MM.1S (cell line): Measurements from ENCODE around the gene UGT3A1.

Experiments used
- DNase-seq: peaks from one replicate; pipeline ENCODE4 v3.0.0-alpha.2; 2015
- H2AFZ ChIP-seq: fragments of 300-600 bp; sonication (generic); 2 replicates; pipeline ENCODE4 v1.6.0; 2016; ENCODE audit warnings: antibody characterized with exemption, low read length
- H3F3A ChIP-seq: fragments of 300-600 bp; sonication (generic); 2 replicates; pipeline ENCODE4 v1.6.1; 2016; ENCODE audit warnings: mild to moderate bottlenecking, antibody characterized with exemption, low read length, moderate library complexity, mixed read lengths; ENCODE audit not compliant: insufficient read depth
- H3K27ac ChIP-seq: fragments of 300-600 bp; sonication (generic); 2 replicates; pipeline ENCODE4 v1.5.1; 2016; ENCODE audit warnings: mild to moderate bottlenecking, low read length
- H3K27me3 ChIP-seq: fragments of 300-600 bp; sonication (generic); replicated peaks from 2 replicates; pipeline ENCODE4 v1.6.0; 2016; ENCODE audit warnings: low read length; ENCODE audit not compliant: insufficient read depth
- H3K36me3 ChIP-seq: fragments of 300-600 bp; sonication (generic); replicated peaks from 2 replicates; pipeline ENCODE4 v1.6.1; 2016; ENCODE audit warnings: mild to moderate bottlenecking, low read length, mixed read lengths; ENCODE audit not compliant: insufficient read depth
- H3K4me1 ChIP-seq: fragments of 300-600 bp; sonication (generic); 2 replicates; pipeline ENCODE4 v1.6.1; 2016; ENCODE audit warnings: low read length, mixed read lengths
- H3K4me2 ChIP-seq: fragments of 300-600 bp; sonication (generic); 2 replicates; pipeline ENCODE4 v1.6.0; 2016; ENCODE audit warnings: low read depth, low read length
- H3K4me3 ChIP-seq: fragments of 300-600 bp; sonication (generic); 2 replicates; pipeline ENCODE4 v1.5.1; 2016; ENCODE audit warnings: low read length, mixed read lengths
- H3K79me2 ChIP-seq: fragments of 300-600 bp; sonication (generic); 2 replicates; pipeline ENCODE4 v1.6.1; 2016; ENCODE audit warnings: mixed run types, low read length, mixed read lengths
- H3K9ac ChIP-seq: fragments of 300-600 bp; sonication (generic); 2 replicates; pipeline ENCODE4 v1.6.1; 2016; ENCODE audit warnings: low read length, mixed read lengths
- H3K9me2 ChIP-seq: fragments of 300-600 bp; sonication (generic); replicated peaks from 2 replicates; pipeline ENCODE4 v1.6.1; 2016; ENCODE audit warnings: mild to moderate bottlenecking, low read length, mixed read lengths; ENCODE audit not compliant: insufficient read depth
- H3K9me3 ChIP-seq: fragments of 300-600 bp; sonication (generic); replicated peaks from 2 replicates; pipeline ENCODE4 v1.6.1; 2016; ENCODE audit warnings: mild to moderate bottlenecking, low read length, mixed read lengths; ENCODE audit not compliant: insufficient read depth
- H4K20me1 ChIP-seq: fragments of 300-600 bp; sonication (generic); 2 replicates; pipeline ENCODE4 v1.6.1; 2016; ENCODE audit warnings: mild to moderate bottlenecking, low read length, moderate library complexity, mixed read lengths; ENCODE audit not compliant: insufficient read depth
- CTCF ChIP-seq: fragments of 300-600 bp; sonication (generic); IDR thresholded peaks from 2 replicates; pipeline ENCODE4 v1.5.1; 2016; ENCODE audit warnings: antibody characterized with exemption, low read length, mixed read lengths
- EZH2 ChIP-seq: fragments of 300-600 bp; sonication (generic); optimal IDR thresholded peaks from 2 replicates; pipeline ENCODE3; 2017; ENCODE audit warnings: low read depth, mild to moderate bottlenecking, antibody characterized with exemption, low read length, mixed read lengths
- EZH2phosphoT487 ChIP-seq: fragments of 300-600 bp; sonication (generic); IDR thresholded peaks from 2 replicates; pipeline ENCODE4 v1.6.1; 2018; ENCODE audit warnings: antibody characterized with exemption, low read length

The UGT3A1 gene

DNA sequence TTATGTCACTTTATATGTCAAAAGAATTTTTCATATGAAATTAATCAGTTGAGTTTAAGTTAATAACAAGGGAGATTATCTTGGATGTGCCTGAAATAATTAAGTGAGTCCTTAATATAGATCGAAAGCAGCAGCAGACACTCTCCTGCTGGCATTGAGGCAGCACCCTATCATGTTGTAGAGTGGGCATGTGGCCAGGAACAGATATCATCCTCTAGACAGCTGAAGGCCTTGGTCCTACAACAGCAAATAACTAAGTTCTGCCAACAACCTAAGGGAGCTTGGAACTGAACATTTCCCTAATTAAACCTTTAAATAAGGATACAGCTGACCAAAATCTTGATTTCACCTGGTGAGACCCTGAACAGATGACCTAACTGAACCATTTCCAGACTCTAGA lies 25.8 kb upstream of the UGT3A1 start:
- Histone ChIP-seq H3K9me2 (no peaks in the 10 kb centered on the region), H3F3A (no peaks in the 10 kb centered on the region), H4K20me1 (no peaks in the 10 kb centered on the region), H2AFZ (no peak overlapping the region), H3K4me3 (no peak overlapping the region), H3K4me2 (no peak overlapping the region), H3K27ac (no peak overlapping the region), H3K36me3 (no peaks in the 10 kb centered on the region), H3K27me3 (no peaks in the 10 kb centered on the region), H3K9ac (no peak overlapping the region), H3K9me3 (no peaks in the 10 kb centered on the region), H3K4me1 (no peaks in the 10 kb centered on the region), H3K79me2 (no peaks in the 10 kb centered on the region)
- no peak for TF ChIP-seq EZH2phosphoT487
- TF ChIP-seq CTCF = no peak
- no peak for TF ChIP-seq EZH2
- DNase-seq = no peak

DNA sequence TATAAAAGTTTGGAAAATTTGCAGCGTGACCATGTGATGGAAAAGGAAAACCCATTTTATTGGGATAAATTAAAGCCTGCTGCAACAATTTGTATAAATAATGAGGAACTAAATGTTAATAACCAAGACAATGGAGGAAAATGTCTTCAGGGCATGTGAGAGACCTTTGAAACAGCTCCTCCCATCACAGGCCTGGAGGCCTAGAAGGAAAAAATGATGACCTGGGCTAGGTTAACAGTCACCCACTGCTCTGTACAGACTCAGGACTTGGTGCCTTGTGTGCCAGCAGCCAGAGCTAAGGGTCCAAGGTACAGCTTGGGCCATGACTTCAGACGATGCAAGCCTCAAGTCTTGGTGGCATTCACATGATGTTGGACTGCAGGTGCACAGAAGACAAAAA lies 22.0 kb upstream of the UGT3A1 start:
- no peaks in the 10 kb centered on the region for H4K20me1 ChIP-seq
- H3K79me2 ChIP-seq = no peaks in the 10 kb centered on the region
- no peaks in the 10 kb centered on the region for H3K9me2 ChIP-seq
- no peak for TF ChIP-seq EZH2
- TF ChIP-seq CTCF = no peak
- TF ChIP-seq EZH2phosphoT487 = no peak
- no peaks in the 10 kb centered on the region for H3K27me3 ChIP-seq
- H3K9me3 ChIP-seq = no peaks in the 10 kb centered on the region
- H3K4me1 ChIP-seq = no peaks in the 10 kb centered on the region
- H3K4me3 ChIP-seq = no peak overlapping the region
- no peak overlapping the region for H3K4me2 ChIP-seq
- no peak overlapping the region for H3K27ac ChIP-seq
- H3K36me3 ChIP-seq = no peaks in the 10 kb centered on the region
- no peak for DNase-seq
- no peak overlapping the region for H2AFZ ChIP-seq
- H3K9ac ChIP-seq = no peak overlapping the region
- H3F3A ChIP-seq = no peaks in the 10 kb centered on the region

DNA sequence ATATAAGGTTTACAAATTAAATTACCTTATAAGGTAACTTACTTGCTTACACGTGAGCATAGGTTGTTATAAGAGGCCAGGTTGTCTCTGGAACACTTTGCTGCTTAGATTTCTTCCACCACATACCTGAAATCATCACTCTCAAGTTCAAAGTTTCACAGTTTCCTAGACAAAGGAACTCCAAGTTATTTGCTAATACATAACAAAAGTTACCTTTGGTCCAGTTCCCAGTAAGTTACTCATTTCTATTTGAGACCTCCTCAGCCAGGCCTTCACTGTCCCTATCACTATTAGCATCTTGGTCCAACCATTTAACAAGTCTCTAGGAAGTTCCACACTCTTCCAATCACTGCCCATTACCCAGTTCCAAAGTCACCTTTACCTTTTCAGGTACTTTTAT lies 18.5 kb upstream of the UGT3A1 start:
- Histone ChIP-seq H4K20me1 (no peaks in the 10 kb centered on the region), H3K27me3 (no peaks in the 10 kb centered on the region), H3K9me3 (no peaks in the 10 kb centered on the region), H3K4me3 (no peak overlapping the region), H3K4me1 (no peaks in the 10 kb centered on the region), H3K4me2 (no peak overlapping the region), H3K36me3 (no peaks in the 10 kb centered on the region), H3K27ac (no peak overlapping the region), H3K79me2 (no peaks in the 10 kb centered on the region), H2AFZ (no peak overlapping the region), H3K9me2 (no peaks in the 10 kb centered on the region), H3F3A (no peaks in the 10 kb centered on the region), H3K9ac (no peak overlapping the region)
- no peak for DNase-seq
- TF ChIP-seq EZH2 (no peak), CTCF (no peak), EZH2phosphoT487 (no peak)

DNA sequence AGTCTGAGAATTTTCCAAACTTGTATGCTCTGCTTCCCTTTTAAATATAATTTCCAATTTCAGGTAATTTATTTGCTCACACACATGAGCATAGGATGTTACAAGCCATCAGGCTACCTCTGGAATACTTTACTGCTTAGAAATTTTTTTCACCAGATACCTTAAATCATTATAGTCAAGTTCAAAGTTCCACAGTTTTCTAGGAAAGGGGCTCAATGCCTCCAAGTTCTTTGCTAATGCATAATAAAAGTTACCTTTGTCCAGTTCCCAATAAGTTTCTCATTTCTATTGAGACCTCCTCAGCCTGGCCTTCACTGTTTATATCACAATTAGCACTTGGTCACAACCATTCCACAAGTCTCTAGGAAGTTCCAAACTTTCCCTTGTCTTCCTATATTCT lies 16.2 kb upstream of the UGT3A1 start:
- Histone ChIP-seq H2AFZ (no peak overlapping the region), H4K20me1 (no peaks in the 10 kb centered on the region), H3K9ac (no peak overlapping the region), H3K27ac (no peak overlapping the region), H3K4me2 (no peak overlapping the region), H3K4me1 (no peaks in the 10 kb centered on the region), H3K27me3 (no peaks in the 10 kb centered on the region), H3K9me2 (no peaks in the 10 kb centered on the region), H3K4me3 (no peak overlapping the region), H3K9me3 (no peaks in the 10 kb centered on the region), H3K36me3 (no peaks in the 10 kb centered on the region), H3F3A (no peaks in the 10 kb centered on the region), H3K79me2 (no peaks in the 10 kb centered on the region)
- TF ChIP-seq CTCF = no peak
- no peak for TF ChIP-seq EZH2phosphoT487
- TF ChIP-seq EZH2 = no peak
- DNase-seq = no peak
